OCI-LY3 (cell line): Measurements from ENCODE around the gene SCGB2A2.

Experiments
- EZH2phosphoT487 ChIP-seq: fragments of 200-600 bp; shearing (Covaris generic); IDR thresholded peaks from 2 replicates; pipeline ENCODE4 v1.6.1; 2018; ENCODE audit warnings: antibody characterized with exemption, mixed run types, low read depth
- TF ChIP-seq, protein P1 (sequence below): fragments of 200-600, 300-600 bp; sonication (generic); IDR thresholded peaks from 2 replicates; pipeline ENCODE4 v1.5.1; 2014; ENCODE audit warnings: antibody characterized with exemption, low read length, low read depth

DNA sequence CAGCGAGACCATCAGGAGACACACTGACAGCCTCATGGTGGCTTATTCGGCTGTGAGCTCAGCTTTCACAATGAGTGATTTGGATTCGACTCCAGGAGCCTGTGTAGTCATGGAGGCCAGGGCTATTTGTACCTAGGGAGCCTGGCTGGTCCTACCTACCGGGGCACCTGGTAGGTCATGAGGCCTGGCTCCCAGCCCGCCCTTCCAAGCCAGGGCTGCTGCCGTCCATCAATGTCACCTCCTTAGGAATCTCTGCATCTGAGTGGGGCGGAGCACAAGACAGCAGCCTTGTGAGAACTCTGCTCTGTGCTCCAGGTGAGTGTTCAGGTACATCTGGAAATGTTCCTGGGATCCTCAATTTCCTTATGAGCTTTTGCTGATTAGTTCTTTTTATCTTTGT is 29.0 kb downstream of the SCGB2A2 start, which contains the start of gene SCGB1D4:
- TF ChIP-seq, protein P1, sequence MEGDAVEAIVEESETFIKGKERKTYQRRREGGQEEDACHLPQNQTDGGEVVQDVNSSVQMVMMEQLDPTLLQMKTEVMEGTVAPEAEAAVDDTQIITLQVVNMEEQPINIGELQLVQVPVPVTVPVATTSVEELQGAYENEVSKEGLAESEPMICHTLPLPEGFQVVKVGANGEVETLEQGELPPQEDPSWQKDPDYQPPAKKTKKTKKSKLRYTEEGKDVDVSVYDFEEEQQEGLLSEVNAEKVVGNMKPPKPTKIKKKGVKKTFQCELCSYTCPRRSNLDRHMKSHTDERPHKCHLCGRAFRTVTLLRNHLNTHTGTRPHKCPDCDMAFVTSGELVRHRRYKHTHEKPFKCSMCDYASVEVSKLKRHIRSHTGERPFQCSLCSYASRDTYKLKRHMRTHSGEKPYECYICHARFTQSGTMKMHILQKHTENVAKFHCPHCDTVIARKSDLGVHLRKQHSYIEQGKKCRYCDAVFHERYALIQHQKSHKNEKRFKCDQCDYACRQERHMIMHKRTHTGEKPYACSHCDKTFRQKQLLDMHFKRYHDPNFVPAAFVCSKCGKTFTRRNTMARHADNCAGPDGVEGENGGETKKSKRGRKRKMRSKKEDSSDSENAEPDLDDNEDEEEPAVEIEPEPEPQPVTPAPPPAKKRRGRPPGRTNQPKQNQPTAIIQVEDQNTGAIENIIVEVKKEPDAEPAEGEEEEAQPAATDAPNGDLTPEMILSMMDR: no peak
- TF ChIP-seq EZH2phosphoT487: no peak
